Progenitor cell of endocrine pancreas (in vitro differentiated cells): ENCODE results near the gene RHBDL1. TPM values are rescaled to one million over a fixed set of nuclear protein-coding genes. Genes with fewer than 3 reads are reported as not detected.

ENCODE experiments used
- DNase-seq: peaks from one replicate; pipeline ENCODE4 v3.0.0; 2021; ENCODE audit warnings: low spot score; ENCODE audit not compliant: unreplicated experiment
- H3K27ac Mint-ChIP-seq: 2 replicates; pipeline ENCODE4 v1.8.0; 2021; ENCODE audit warnings: mild to moderate bottlenecking, moderate library complexity, mixed read lengths
- H3K27me3 Mint-ChIP-seq: 2 replicates; pipeline ENCODE4 v1.8.0; 2021; ENCODE audit warnings: mixed read lengths
- H3K36me3 Mint-ChIP-seq: 2 replicates; pipeline ENCODE4 v1.8.0; 2022; ENCODE audit warnings: mixed read lengths; ENCODE audit not compliant: insufficient read depth
- H3K4me1 Mint-ChIP-seq: 2 replicates; pipeline ENCODE4 v1.8.0; 2021; ENCODE audit warnings: low read depth, mixed read lengths
- H3K4me3 Mint-ChIP-seq: 2 replicates; pipeline ENCODE4 v1.8.0; 2021; ENCODE audit warnings: low read depth, mild to moderate bottlenecking, moderate library complexity, mixed read lengths
- H3K9me3 Mint-ChIP-seq: 2 replicates; pipeline ENCODE4 v1.8.0; 2021; ENCODE audit warnings: low read depth, mixed read lengths
- CTCF ChIP-seq: fragments of 200-600 bp; sonication (generic); IDR thresholded peaks from one replicate; pipeline ENCODE4 v1.5.0; 2021; ENCODE audit warnings: antibody characterized with exemption, mild to moderate bottlenecking; ENCODE audit not compliant: unreplicated experiment
- total RNA-seq: library from RNA; stranded (reverse); gene quantifications from 2 replicates; pipeline ENCODE4 v1.2.1, GENCODE V29; 2021

Gene RHBDL1
- total RNA-seq, 1 donor from 2014 or later = 5.2 TPM

- peaks cover 2% of the 10 kb centered on the region for H3K4me1 Mint-ChIP-seq
- H3K4me3 Mint-ChIP-seq = no peak overlapping the region
- no peak overlapping the region for H3K27ac Mint-ChIP-seq
- no peak for DNase-seq
- H3K27me3 Mint-ChIP-seq = peaks cover 4% of the 10 kb centered on the region
- H3K9me3 Mint-ChIP-seq = no peaks in the 10 kb centered on the region
- H3K36me3 Mint-ChIP-seq = no peaks in the 10 kb centered on the region
- no peak for TF ChIP-seq CTCF
Observed at GRCh38 chr16:675884-676564, 553 bp downstream of the RHBDL1 start.

GRCh38 chr16:676565-676902, 1.1 kb downstream of the RHBDL1 start:
- TF ChIP-seq CTCF = no peak
- Mint-ChIP-seq H3K27me3 (peaks cover 4% of the 10 kb centered on the region), H3K36me3 (no peaks in the 10 kb centered on the region), H3K4me3 (no peak overlapping the region), H3K9me3 (no peaks in the 10 kb centered on the region), H3K27ac (no peak overlapping the region), H3K4me1 (peaks cover 5% of the 10 kb centered on the region)
- DNase-seq = no peak

- Mint-ChIP-seq H3K27ac (no peak overlapping the region), H3K4me3 (no peak overlapping the region), H3K27me3 (peaks cover 4% of the 10 kb centered on the region), H3K36me3 (peaks cover 3% of the 10 kb centered on the region), H3K9me3 (no peaks in the 10 kb centered on the region), H3K4me1 (peaks cover 6% of the 10 kb centered on the region)
- TF ChIP-seq CTCF = no peak
- DNase-seq = no peak
Observed at GRCh38 chr16:676913-677312, 1.4 kb downstream of the RHBDL1 start.

GRCh38 chr16:677316-678190, 2.1 kb downstream of the RHBDL1 start:
- DNase-seq = no peak
- peaks cover 8% of the 10 kb centered on the region for H3K4me1 Mint-ChIP-seq
- no peak overlapping the region for H3K27ac Mint-ChIP-seq
- no peak overlapping the region for H3K4me3 Mint-ChIP-seq
- peaks cover 6% of the 10 kb centered on the region for H3K36me3 Mint-ChIP-seq
- peaks cover 4% of the 10 kb centered on the region for H3K27me3 Mint-ChIP-seq
- TF ChIP-seq CTCF = no peak
- H3K9me3 Mint-ChIP-seq = no peaks in the 10 kb centered on the region

DNA sequence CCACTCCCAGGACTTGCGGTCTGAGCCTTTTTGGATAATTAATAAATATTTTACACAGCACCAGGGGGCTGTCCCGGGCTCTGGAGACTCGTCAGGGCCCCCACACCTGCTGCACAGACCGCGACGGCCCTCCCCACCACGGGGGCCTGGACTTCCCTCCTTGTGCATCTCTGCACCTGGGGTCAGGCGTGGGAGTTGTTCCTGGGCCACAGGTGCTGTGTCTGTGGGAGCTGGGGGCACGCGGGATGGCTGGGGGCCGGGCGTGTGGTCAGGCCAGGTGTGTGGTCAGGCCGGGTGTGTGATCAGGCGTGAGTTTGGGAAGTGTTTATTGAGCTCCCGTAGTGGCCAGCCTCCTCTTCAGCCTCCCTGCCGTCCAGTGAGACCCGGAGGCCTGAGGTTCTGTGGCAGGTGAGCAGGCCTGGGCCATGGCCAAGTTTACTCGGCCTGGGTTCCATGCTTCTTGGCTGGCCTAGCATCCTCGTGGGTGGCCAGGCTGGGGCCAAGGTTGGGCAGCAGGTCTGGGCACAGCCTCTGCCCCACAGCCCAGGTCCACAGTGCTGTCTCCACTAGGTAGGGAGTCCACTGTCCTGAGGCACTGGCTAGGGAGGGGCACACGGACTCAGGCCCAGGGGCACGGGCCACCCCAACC, 2.9 kb downstream of the RHBDL1 start:
- Mint-ChIP-seq H3K27ac (no peak overlapping the region), H3K36me3 (peaks cover 7% of the 10 kb centered on the region), H3K4me1 (peaks cover 10% of the 10 kb centered on the region), H3K4me3 (no peak overlapping the region), H3K9me3 (no peaks in the 10 kb centered on the region), H3K27me3 (peaks cover 4% of the 10 kb centered on the region)
- DNase-seq = no peak
- TF ChIP-seq CTCF = no peak
